SK-N-SH (cell line): Measurements from ENCODE around the gene TJAP1.

Experiments
- CHD2 ChIP-seq: fragments of 150-350 bp; IDR thresholded peaks from 2 replicates; pipeline ENCODE4 v1.6.1; 2018; ENCODE audit warnings: low read length; ENCODE audit not compliant: partially characterized antibody
- FOXJ3 ChIP-seq: sonication (generic); formaldehyde crosslinking; IDR thresholded peaks from 2 replicates; pipeline ENCODE4 v1.5.1; 2020; ENCODE audit warnings: mild to moderate bottlenecking, missing genetic modification reagents
- FOXM1 ChIP-seq: IDR thresholded peaks from 2 replicates; pipeline ENCODE4 v1.4.0; 2012; ENCODE audit warnings: low read depth, mild to moderate bottlenecking
- JUND ChIP-seq: IDR thresholded peaks from 2 replicates; pipeline ENCODE4 v1.4.0; 2012
- MXI1 ChIP-seq: IDR thresholded peaks from 2 replicates; pipeline ENCODE4 v1.6.1; 2012; ENCODE audit warnings: mild to moderate bottlenecking, low read depth, low read length, improper control_type of control experiment
- NFIC ChIP-seq: IDR thresholded peaks from 2 replicates; pipeline ENCODE4 v1.4.0; 2012; ENCODE audit warnings: borderline replicate concordance
- POLR2AphosphoS5 ChIP-seq: IDR thresholded peaks from 2 replicates; pipeline ENCODE4 v1.6.1; 2012; ENCODE audit warnings: low read depth, low read length
- RAD21 ChIP-seq: IDR thresholded peaks from 2 replicates; pipeline ENCODE4 v1.6.1; 2012; ENCODE audit warnings: mild to moderate bottlenecking, low read length
- YY1 ChIP-seq: IDR thresholded peaks from 2 replicates; pipeline ENCODE4 v1.4.0; 2012; ENCODE audit warnings: low read depth, mild to moderate bottlenecking
- TF ChIP-seq, protein P1 (sequence below): IDR thresholded peaks from 2 replicates; pipeline ENCODE4 v1.4.0; 2012; ENCODE audit warnings: low read depth
- TF ChIP-seq, protein P2 (sequence below): fragments of 200-600 bp; sonication (generic); IDR thresholded peaks from 2 replicates; pipeline ENCODE4 v1.6.1; 2017; ENCODE audit warnings: antibody characterized with exemption, mild to moderate bottlenecking, moderate library complexity
- TF ChIP-seq, protein P3 (sequence below): IDR thresholded peaks from 2 replicates; pipeline ENCODE4 v1.6.1; 2012; ENCODE audit warnings: mild to moderate bottlenecking, low read depth, low read length, moderate library complexity

DNA sequence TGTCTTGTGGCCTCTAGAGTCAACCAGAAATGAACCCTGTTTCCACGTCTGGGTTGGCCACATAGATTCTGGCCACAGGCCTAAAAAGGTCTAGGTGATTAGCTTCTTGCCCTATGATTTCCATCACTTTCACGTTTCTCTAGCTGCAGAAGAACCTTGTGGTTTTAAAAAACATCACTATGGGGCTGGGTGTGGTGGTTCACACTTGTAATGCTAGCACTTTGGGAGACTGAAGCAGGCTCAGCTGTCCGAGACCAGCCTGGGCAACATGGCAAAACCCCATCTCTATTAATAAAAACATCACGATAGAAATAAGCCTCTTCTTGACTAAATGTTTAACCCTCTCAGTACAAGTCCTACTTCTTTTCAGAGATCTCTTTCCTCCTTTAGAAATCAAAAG is 67.1 kb downstream of the TJAP1 start:
- TF ChIP-seq FOXM1: no peak
- TF ChIP-seq CHD2: no peak
- TF ChIP-seq FOXJ3 (CRISPR knock-in tag): no peak
- TF ChIP-seq MXI1: no peak
- TF ChIP-seq, protein P1, sequence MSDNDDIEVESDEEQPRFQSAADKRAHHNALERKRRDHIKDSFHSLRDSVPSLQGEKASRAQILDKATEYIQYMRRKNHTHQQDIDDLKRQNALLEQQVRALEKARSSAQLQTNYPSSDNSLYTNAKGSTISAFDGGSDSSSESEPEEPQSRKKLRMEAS: no peak
- TF ChIP-seq, protein P2, sequence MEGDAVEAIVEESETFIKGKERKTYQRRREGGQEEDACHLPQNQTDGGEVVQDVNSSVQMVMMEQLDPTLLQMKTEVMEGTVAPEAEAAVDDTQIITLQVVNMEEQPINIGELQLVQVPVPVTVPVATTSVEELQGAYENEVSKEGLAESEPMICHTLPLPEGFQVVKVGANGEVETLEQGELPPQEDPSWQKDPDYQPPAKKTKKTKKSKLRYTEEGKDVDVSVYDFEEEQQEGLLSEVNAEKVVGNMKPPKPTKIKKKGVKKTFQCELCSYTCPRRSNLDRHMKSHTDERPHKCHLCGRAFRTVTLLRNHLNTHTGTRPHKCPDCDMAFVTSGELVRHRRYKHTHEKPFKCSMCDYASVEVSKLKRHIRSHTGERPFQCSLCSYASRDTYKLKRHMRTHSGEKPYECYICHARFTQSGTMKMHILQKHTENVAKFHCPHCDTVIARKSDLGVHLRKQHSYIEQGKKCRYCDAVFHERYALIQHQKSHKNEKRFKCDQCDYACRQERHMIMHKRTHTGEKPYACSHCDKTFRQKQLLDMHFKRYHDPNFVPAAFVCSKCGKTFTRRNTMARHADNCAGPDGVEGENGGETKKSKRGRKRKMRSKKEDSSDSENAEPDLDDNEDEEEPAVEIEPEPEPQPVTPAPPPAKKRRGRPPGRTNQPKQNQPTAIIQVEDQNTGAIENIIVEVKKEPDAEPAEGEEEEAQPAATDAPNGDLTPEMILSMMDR: no peak
- TF ChIP-seq RAD21: no peak
- TF ChIP-seq JUND: no peak
- TF ChIP-seq, protein P3, sequence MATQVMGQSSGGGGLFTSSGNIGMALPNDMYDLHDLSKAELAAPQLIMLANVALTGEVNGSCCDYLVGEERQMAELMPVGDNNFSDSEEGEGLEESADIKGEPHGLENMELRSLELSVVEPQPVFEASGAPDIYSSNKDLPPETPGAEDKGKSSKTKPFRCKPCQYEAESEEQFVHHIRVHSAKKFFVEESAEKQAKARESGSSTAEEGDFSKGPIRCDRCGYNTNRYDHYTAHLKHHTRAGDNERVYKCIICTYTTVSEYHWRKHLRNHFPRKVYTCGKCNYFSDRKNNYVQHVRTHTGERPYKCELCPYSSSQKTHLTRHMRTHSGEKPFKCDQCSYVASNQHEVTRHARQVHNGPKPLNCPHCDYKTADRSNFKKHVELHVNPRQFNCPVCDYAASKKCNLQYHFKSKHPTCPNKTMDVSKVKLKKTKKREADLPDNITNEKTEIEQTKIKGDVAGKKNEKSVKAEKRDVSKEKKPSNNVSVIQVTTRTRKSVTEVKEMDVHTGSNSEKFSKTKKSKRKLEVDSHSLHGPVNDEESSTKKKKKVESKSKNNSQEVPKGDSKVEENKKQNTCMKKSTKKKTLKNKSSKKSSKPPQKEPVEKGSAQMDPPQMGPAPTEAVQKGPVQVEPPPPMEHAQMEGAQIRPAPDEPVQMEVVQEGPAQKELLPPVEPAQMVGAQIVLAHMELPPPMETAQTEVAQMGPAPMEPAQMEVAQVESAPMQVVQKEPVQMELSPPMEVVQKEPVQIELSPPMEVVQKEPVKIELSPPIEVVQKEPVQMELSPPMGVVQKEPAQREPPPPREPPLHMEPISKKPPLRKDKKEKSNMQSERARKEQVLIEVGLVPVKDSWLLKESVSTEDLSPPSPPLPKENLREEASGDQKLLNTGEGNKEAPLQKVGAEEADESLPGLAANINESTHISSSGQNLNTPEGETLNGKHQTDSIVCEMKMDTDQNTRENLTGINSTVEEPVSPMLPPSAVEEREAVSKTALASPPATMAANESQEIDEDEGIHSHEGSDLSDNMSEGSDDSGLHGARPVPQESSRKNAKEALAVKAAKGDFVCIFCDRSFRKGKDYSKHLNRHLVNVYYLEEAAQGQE: no peak
- no peak for TF ChIP-seq YY1
- no peak for TF ChIP-seq POLR2AphosphoS5
- no peak for TF ChIP-seq NFIC
